NCI-H510A treated with DMSO at 0.1 percent for 48 hours (cell line): Measurements from ENCODE around the gene ARFGAP1.

Experiments used
- DNase-seq: peaks from one replicate; lab custom pipeline; 2025; lab: John Stamatoyannopoulos, UW

ARFGAP1 gene

DNA sequence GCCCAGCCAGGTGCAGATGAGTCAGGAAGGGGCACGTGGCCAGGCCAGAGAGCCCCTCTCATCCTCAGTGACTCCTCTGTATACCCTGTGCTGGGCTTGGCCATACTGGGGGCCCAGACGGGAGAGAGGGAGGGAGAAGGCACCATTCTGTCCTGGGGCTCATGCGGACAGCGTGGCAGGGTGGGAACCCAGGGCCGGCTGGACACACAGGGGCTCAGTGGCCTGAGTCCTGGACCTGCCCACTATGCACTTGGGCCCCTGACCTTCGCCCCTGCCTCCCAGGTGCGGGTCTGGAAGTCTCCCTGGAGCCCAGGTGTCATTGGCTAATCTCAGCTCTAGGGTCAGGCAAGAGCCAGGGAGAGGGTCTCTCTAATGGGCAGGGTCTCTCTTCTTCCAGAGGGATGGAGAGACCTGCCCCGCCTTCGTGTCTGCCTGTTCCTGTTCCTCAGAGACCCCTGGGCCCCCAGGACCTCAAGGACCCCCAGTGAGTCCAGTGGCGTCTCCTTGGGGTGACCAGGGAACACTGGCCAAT is 48.1 kb downstream of the ARFGAP1 start:
- no peak for DNase-seq

DNA sequence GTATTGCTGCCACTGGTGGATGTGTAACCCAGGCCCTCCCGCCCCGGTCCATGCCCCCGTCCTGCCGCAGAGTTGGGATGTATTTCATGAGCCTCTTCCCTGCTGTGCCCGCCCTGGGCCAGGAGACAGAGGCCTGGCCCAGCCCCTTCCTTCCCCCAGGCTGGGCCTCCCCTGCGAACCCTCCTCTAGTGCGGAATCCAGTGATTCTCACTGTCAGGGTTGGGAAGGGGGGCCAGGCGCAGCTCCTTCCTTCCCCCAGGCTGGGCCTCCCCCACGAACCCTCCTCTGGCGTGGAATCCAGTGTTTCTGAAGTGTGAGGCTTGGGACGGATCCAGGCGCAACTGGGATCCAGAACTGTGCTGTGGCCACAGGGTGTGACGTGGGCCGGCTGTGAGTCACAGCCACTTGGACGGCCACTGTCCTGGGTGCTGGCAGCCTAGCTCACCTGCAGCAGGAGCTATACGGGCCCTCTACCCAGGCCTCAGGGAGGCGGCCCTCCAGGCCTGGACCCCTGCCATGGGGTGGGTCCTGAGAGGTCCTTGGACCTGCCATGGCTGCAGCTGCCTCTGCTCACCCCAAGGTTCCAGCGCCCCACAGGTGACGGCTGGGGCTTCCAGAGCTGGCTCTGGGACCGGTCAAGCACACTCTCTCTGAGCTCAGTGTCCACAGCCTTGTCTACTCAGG is 48.7 kb downstream of the ARFGAP1 start:
- no peak for DNase-seq

DNA sequence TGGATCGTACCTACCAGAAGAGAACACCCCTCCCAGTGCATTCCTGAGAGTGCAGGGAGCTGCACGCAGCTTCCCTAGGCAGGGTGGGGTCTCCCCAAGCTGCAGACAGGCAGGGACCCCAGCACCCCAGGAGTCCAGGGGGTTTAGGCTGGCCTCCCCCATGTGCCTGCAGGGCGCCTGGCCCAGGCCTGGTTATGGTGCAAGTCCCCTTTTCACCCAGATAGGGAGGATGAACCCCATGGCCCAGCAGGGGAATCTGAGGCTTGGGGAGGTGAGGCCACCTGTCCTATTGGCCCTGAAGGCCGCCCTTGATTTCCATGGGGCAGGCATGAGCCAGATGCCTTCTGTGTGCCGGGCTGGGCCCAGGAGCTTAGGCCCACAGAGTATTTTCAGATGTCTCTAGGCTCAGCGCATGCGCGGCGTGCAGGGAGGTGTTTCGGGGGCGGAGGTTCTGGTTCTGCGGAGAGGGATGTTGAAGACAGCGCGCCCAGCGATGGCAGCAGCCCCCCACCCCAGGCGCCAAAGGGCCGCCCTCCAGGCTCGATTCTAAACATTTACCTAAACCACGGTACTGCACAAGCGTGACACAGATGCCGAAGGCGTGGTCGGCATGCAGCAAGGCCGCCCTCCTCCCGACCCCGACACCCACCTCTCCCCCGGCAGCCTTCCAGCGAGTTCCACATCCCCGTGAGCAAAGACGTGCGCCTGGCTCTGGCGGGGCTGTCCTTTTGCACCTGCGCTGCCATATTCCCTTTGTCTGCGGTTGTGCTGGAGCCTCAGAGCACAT is 49.7 kb downstream of the ARFGAP1 start:
- DNase-seq, result no peak

DNA sequence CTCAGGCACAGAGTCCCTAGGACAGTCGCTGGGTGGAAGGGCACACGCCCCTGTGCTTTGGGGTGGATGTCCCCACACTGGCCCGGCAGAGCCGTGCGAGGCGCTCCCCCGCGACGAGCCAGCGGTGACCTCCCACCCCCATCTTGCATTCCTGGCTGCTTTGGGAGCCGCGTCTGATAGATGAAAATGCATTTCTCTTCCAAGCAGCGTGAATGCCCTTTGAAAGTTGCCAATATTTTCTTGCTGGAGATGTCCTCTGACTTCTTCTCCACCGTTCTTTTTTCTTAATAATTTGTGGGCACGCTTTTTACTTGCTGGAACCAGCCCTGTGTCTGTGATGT is 50.3 kb downstream of the ARFGAP1 start:
- no peak for DNase-seq

DNA sequence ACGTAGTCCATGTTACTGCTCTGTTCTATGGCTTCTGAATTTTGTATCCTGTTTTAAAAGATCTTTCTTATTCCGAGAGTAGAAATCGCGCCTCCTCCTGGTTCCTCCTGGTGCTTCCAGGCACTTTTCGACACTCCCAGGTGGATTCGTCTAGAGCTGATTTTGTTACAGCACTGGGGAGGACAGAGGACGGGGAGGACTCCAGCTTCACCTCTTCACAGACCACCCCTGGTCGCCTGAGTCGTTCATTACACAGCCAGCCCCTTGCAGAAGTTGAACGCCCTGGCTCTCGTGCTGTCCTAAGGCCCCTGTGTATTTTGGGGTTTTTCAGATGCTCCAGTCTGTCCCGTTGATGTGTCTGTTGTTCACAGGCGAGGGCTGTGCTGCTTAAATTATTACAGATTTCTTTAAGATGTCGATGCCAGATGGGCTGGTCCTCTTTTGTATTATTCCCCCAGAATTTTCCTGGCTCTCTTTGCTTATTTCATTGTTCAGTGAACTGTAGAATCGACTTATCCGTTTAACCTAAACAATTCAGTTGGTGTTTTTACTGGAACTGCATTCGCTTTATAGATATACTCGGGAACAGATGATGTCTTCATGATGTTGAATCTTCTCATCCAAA is 50.9 kb downstream of the ARFGAP1 start:
- no peak for DNase-seq

DNA sequence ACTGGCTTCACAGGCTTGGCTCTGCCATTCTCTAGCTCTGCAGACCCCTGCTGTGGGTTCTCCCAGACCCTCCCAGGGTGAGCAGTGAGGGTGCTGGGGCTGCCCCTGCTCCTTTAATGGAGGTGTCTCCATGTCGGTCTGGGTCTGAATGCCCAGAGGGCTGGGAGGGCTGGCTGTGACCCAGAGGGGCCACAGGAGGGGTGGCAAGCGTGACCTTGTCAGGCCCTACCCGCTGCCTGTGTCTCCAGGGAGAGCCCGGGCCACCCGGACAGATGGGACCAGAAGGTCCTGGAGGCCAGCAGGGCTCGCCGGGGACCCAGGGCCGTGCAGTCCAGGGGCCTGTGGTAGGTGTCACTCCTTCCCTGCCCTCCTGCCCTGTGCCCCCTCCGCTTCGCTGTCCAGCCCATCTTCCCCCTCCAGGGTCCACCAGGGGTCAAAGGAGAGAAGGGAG is 52.4 kb downstream of the ARFGAP1 start:
- DNase-seq, result no peak

DNA sequence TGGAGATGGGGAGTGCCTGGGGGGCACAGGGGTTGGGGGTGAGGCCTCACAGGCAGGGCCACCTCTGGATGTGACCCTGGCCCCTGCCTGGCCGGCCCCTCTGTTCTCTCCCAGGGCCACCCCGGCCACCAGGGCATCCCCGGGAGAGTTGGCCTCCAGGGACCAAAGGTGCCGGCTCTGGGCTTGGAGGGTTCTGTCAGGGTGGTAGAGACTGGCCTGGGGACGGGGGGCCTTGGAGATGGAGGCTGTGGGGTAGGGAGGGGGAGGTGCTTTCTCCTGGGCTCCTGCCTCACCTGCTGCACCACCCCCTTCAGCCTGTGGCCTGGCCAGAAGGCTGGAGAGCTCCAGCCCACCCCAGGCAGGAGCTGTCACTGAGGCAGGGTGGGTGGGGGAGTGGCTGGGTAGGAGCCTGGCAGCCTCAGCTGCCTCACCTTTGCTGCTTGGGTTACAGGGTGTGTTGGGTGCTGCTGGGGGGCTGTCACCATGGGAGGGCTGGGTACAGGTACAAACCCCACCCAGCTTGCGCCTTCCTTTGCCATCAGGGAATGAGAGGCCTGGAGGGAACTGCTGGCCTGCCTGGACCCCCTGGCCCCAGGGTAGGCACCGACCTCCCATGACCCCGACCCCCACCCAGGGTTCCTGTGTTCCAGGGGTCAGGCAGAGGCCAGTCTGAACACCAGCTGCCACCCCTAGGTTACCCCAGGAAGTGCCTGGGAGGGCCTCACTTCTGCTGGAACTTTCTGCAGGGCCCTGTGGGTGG is 53.1 kb downstream of the ARFGAP1 start:
- no peak for DNase-seq

DNA sequence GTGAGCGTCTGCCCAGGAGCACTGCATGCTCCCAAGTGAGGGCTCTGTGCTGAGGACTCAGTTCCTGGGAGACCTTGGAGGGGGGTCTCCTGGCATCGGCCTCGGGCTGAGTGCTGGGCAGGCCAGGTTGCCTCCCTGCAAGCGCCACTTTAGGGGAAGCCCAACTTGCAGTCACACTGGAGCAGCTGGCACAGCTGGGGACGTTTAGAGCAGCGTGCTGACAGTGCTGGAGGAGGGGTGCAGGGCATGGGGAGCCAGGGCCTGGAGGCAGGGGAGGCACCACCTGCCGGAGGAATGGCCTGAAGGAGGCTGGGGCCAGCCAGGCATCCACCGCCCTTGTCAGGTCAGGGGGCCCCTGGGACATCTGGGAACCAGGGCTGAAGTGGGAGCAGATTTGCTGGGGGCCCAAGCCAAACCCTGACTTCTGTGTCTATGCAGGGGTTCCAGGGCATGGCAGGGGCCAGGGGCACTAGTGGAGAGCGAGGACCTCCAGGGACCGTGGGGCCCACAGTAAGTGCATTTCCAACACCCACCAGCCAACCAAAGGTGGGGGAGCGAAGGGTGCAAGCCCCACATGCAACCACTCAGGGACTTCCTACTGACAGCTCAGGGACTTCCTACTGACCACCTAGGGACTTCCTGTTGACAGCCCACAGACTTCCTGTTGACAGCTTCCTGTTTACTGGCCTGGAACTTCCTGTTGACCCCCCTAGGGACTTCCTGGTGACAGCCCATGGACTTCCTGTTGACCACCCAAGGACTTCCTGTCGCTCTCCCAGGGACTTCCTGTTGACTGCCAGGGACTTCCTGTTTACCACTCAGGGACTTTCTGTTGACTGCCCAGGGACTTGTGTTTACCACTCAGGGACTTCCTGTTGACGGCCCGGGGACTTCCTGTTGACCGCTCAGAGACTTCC is 54.0 kb downstream of the ARFGAP1 start:
- DNase-seq, result no peak

DNA sequence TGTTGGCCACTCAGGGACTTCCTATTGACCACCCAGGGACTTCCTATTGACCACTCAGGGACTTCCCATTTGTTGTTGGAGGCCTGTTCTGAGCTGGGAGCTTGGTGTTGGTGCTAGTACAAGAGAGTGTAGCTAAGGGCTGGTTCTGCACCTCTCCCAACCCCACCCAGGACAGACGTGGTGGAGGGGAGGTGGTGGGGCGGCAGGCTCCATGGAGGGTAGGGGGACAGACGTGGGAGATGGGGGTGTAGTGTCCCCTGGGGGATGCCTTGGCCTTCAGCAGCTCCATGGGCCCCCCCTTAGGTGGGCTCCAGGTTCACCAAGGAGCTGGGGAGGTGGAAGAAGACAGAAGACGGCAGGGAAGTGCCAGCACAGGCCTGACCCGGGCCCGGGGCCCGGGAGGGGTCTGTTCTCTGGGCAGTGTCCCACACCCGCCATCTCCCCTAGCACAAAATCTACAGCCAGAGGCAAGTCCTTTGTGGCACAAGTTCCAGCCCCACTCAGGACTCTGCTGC is 54.7 kb downstream of the ARFGAP1 start:
- no peak for DNase-seq

DNA sequence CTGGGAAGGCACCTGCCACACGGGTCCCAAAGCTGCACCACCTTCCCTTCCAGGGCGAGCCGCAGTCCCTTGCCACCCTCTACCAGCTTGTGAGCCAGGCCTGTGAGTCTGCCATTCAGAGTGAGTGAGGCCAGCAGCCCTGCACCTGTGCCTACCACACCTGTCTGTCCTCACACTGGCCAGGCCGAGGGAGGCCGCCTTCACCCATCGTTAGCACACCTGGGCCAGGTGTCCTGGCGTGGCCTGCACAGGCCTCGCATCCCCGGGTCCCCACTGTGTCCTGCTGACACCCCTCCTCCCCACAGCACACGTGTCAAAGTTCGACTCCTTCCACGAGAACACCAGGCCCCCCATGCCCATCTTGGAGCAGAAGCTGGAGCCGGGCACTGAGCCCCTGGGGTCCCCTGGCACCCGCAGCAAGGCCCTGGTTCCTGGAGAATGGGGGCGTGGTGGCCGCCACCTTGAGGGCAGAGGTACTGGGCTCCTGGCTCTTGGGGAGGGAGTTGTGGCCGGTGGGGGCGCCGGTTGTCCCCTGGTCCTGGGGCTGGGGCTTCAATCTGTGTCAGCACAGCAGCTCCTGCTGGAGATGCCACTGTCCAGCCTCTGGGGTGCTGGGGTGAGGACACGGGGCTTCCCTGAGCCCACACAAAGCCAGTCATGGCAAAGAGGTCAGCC is 55.5 kb downstream of the ARFGAP1 start:
- no peak for DNase-seq

DNA sequence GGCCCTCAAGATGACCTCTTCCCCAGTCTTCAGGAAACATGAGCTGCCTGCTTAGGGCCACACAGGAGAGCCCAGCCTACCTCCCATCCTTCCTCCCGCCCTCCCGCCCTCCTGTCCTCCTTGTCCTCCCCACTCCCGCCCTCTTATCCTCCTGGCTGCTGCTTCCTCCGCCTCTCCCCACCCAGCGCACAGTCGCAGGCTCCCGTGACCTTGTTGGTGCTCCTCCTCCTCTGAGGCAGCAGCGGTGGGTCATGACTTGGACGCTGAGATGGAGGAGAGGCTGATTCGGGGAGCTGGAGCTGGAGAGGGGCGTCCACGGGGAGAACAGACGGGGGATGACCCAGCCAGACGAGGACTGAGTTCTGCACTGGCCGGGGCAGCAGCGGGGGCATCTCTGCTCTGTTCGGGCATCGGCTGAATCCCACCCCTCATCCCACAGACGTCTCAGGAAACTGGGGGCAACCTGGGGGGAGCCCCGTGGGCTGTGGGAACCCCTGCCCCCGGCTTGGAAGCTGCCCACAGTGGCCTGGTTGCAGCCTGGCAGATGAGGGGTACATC is 56.2 kb downstream of the ARFGAP1 start:
- no peak for DNase-seq

DNA sequence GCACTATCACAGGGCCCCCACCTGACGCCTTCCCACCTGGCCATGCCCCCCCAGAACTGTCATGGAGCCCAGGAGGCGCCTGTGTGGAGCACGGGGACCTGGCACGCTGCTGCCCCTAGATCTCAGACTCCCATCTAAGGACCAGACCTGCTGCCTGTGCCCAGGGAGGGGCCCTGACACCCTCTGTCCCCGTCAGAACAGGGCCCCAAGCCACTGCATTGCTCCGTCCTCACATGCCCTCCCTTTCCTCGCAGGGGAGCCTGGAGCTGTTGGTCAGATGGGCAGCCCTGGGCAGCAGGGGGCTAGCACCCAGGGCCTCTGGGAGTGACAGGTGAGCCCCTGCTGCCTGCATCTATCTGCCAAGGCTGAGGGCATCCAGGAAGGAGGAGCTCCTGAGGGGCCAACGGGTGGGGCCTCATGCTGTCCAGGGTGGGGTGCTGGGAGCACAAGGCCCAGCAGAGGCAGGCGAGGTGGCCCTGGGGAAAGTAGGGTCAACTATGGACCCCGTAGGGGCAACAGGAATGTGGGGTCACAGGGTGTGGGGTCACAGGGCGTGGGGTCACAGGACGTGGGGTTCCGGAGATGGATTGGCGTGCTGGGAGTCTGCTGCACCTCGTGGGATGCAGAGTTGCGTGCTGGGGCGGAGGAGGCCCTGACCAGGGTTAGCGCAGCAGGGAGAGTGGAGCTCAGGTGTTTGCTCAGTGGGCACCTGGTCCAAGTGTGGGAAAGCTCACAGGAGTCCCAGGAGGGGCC is 56.9 kb downstream of the ARFGAP1 start:
- DNase-seq, result no peak

DNA sequence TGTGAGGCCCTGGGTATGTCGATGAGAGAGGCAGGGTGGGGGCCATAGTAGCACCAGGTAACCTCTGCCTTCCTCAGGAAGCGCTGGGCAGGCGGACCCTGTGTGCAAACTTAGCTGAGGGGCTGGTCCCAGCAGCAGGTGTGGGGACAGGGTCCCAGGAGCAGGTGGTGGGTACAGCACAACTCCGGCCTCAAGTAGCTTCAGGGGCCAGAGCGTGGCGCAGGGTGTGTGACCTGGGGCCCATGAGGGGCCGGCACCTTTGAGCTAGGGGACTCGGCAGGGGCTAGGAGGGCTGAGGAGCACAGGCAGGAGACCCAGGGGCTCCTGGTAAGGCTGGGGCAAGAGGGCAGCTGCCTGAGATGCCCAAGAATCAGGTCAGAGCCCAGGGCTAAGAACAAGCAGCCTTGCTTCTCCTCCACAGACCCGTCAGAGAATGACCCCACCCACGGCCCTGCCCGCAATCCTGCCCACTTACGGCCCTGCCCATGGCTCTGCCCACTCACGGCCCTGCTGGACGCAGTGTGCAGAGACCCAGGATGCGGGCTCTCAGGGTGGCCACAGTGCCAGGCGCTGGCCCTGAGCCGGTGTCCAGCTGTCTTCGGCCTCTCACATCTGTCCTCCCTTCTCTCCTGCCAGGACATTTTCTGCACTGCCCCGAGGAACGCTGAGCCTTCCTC is 57.6 kb downstream of the ARFGAP1 start:
- no peak for DNase-seq

DNA sequence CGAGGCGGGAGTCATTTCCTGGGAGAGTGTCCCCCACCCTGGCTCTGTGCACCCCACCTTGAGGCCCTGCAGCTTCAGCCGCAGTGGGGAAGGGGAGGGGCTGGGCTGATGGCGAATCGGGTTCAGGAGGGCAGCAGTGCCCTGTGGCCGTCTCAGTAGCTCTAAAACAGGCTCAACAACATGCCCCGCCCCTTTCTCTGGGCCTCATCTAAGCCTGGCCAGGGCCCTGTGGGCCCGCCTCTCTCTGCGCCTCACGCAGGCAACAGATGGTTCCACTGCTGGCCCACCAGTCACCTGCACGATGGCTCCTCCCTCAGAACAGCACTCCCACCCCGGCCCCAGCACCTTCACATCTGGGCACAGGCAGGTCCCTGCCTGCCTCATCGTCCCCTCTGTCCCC is 58.3 kb downstream of the ARFGAP1 start:
- DNase-seq, result no peak

DNA sequence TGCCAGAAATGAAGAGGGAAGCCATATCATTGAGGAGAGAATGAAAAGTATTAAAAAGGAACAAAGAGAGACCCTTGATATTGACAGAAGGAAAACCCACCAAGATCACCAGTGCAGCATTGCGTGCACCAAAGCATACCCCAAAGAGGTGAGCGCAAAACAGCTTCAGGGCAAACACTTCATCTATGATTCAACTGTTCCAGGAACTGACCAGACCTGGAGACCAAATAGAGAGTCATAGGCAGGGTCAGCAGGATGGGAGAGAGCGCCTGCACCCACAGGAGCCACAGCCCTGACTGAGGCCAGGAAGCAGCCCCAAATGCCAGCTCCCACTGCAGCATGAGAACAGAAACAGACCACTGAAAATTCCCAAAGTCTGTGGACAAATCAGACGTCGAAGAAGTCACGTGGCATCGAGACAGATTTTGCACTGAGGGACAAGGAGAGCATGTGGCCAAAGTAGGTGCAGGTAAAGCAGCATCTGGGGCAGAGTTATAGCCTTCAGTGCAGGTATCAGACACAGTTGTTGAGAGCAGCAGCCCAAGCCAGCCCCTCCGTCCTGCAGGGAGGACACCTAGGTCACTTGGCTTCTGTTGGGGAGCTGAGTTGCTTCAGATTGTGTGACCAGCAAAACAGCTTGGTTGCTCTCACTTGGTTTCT is 59.3 kb downstream of the ARFGAP1 start:
- DNase-seq, result no peak

DNA sequence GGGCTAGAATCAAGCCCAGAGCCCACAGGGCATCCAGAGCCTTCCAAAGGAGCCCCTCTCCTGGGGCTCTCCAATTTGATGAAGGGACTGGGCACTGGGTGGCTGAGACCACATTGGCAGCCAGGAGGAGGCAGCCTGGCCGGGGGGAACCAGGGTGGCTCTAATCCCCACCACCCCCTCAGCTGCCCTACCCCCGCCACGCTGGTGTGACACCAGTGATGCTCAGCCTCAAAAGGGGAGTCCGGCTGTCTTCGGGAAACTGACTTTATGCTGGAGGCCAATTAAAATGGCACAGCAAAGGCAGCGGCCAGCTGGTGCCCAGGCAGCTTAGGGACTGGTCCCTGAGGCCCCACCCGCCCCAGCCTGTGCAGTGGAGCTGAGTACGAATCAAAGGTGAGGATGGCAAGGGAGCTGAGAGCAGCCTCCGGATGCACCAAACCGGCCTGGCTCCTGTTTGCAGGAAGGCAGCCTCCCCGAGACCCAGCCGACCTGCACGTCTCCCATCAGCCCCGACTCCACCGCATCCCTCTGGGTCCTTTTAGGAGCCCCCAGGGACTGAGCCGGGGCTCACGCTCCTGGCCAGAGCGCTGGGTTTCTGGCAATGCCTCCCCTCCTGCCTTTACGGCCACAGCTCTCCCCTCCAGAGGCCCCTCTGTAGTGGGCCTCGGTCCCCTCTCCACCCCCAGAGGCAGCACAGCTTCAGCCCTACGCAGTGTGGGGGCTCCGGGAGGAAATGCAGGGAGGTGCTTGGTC is 60.1 kb downstream of the ARFGAP1 start:
- no peak for DNase-seq

DNA sequence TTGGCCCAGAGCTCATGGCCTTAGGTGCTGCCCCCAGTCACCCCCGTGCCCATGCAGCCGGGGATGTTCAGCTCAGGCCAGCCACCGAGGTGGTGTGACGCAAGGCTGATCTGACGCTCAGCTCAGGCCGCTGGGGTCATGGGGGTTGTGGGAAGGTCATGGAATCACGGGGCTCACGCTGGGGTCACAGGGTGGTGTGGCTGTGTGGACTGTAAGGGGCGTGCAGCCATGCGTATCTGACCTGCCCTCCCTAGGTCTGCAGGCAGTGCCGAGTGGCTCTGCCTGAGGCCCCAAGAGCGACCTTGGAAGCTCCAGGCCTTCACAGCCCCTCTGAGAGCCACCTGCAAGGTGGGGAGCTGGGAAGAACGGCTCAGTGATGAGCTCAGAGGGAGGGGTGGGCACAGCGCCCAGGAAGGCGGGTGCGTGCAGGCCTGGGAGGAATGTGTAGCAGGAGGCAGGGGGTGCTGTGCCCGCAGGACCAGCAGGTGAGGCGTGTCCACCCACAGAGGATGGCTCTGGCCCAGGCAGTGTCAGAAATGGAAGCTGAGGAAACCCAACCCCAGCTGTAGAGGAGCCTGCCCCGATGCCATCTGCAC is 60.7 kb downstream of the ARFGAP1 start:
- no peak for DNase-seq
